GM12872 (cell line): ENCODE results near the gene BCL11A.
A peak's percentile ranks its signal among the peaks of the same experiment; 100 is the strongest.

Source experiments
- CTCF ChIP-seq: IDR thresholded peaks from 3 replicates; pipeline ENCODE4 v1.5.1; 2011; ENCODE audit warnings: low read depth, mild to moderate bottlenecking, low read length, moderate library complexity; ENCODE audit not compliant: insufficient read depth

Gene BCL11A

GRCh38 chr2:60558536-60558935 lies 5.1 kb upstream of the BCL11A start:
- no peak for TF ChIP-seq CTCF

- TF ChIP-seq CTCF, result no peak
Measured at GRCh38 chr2:60557486-60557864, 4.0 kb upstream of the BCL11A start.

GRCh38 chr2:60556576-60557485 lies 3.4 kb upstream of the BCL11A start:
- TF ChIP-seq CTCF, result no peak

GRCh38 chr2:60556175-60556574 lies 2.7 kb upstream of the BCL11A start:
- TF ChIP-seq CTCF, result no peak

GRCh38 chr2:60555783-60556139 lies 2.3 kb upstream of the BCL11A start:
- TF ChIP-seq CTCF, result no peak

GRCh38 chr2:60555066-60555782 lies 1.8 kb upstream of the BCL11A start:
- TF ChIP-seq CTCF, result peak; percentile 51

GRCh38 chr2:60554646-60555065 lies 1.2 kb upstream of the BCL11A start:
- no peak for TF ChIP-seq CTCF
